SJSA1 (cell line): Measurements from ENCODE around the gene DCD. TPM values are rescaled to one million over a fixed set of nuclear protein-coding genes. Genes with fewer than 3 reads are reported as not detected.
"Not testable (repeated sequence)": the region's sequence is repeated elsewhere in the genome, so short reads cannot be mapped to it uniquely, and the experiment has no call there.

Experiments
- DNase-seq, 2 experiments: peaks; one replicate each; pipeline ENCODE4 v3.0.0-alpha.2; 2015 to 2020; ENCODE audit warnings: low spot score in 2 of 2, low read depth in 1 of 2
- H3K27ac ChIP-seq: fragments of 250-450 bp; sonication (Bioruptor Pico); 2 replicates; pipeline ENCODE4 v1.5.1; 2020; ENCODE audit warnings: mild to moderate bottlenecking, moderate library complexity
- H3K27me3 ChIP-seq: fragments of 250-450 bp; sonication (Bioruptor Pico); replicated peaks from 2 replicates; pipeline ENCODE4 v1.5.1; 2020; ENCODE audit warnings: mild to moderate bottlenecking, moderate library complexity
- H3K36me3 ChIP-seq: fragments of 250-450 bp; sonication (Bioruptor Pico); 2 replicates; pipeline ENCODE4 v1.5.1; 2020; ENCODE audit warnings: mild to moderate bottlenecking
- H3K4me1 ChIP-seq: fragments of 250-450 bp; sonication (Bioruptor Pico); replicated peaks from 2 replicates; pipeline ENCODE4 v1.6.1; 2021; ENCODE audit warnings: mild to moderate bottlenecking
- H3K4me3 ChIP-seq: fragments of 250-450 bp; sonication (Bioruptor Pico); 2 replicates; pipeline ENCODE4 v1.5.1; 2020; ENCODE audit warnings: mild to moderate bottlenecking
- H3K9me3 ChIP-seq: fragments of 250-450 bp; sonication (Bioruptor Pico); replicated peaks from 2 replicates; pipeline ENCODE4 v1.5.1; 2020; ENCODE audit warnings: mild to moderate bottlenecking
- total RNA-seq: library from RNA; depleted of rRNA; stranded (reverse); fragments of >200 nt; shearing (Covaris generic); gene quantifications from 2 replicates; pipeline ENCODE4 v1.2.3, GENCODE V29; 2014

The DCD gene
- total RNA-seq, 1 experiment from 2014 or later = not detected

DNA sequence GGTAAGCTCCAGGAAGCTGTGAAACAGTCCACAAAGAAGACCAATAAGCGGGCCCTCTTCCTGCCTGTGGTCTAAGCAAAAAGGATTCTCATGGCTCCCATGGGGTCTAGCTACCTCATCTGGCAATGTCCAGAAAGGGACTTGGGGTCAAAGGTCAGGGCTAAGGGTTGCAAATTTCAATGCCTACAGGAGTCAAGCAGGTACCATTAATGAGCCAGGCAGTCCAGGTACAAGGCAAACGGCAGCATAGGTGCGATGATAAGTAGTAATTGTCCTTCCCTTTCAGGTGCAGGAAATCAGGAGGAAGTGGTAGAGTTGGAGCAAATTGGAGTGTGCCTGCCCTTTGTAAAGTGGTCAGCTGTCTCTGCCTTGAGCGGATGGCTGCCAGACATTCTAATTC lies 7.1 kb downstream of the DCD start:
- DNase-seq = no peak
- H3K4me1 ChIP-seq = no peaks in the 10 kb centered on the region
- peaks cover 4% of the 10 kb centered on the region; the same call in 1 of the 2 replicates for H3K27me3 ChIP-seq
- H3K36me3 ChIP-seq = no peaks in the 10 kb centered on the region
- H3K27ac ChIP-seq = no peak overlapping the region
- no peaks in the 10 kb centered on the region for H3K9me3 ChIP-seq
- no peak overlapping the region for H3K4me3 ChIP-seq

DNA sequence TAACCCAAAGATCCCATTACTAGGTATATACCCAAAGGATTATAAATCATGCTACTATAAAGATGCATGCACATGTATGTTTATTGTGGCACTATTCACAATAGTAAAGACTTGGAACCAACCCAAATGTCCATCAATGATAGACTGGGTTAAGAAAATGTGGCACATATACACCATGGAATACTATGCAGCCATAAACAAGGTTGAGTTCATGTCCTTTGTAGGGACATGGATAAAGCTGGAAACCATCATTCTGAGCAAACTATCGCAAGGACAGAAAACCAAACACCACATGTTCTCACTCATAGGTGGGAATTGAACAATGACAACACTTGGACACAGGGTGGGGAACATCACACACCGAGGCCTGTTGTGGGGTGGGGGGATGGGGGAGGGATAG lies 9.1 kb downstream of the DCD start:
- H3K4me1 ChIP-seq, H3K36me3 ChIP-seq, H3K9me3 ChIP-seq, H3K27me3 ChIP-seq, DNase-seq, H3K4me3 ChIP-seq, H3K27ac ChIP-seq: not testable (repeated sequence)

DNA sequence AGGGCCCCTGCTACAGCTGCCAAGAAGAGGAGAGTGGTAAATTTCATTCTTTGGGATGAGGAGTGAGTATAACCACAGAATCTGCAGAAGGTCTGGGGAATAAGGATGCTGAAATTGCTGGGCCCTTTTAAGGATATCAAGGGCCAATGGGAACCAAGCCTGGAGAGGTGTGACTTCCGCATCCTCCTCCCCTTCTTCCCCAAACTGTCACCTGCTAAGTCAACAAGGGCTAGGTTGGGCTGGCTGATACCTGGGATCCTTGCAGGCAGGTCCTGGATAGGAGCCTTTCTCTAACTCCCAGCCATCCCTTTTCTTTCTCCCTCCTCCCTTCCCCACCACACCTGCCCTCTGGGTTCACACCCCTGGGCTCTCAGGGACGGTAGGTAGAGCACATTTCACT lies 13.4 kb downstream of the DCD start, which contains the start of gene LACRT:
TSS of gene LACRT (minus strand) at position 101 of the 400 bp plus-strand sequence. CDS start at position 47, 54 bp downstream.
- no peaks in the 10 kb centered on the region for H3K4me1 ChIP-seq

DNA sequence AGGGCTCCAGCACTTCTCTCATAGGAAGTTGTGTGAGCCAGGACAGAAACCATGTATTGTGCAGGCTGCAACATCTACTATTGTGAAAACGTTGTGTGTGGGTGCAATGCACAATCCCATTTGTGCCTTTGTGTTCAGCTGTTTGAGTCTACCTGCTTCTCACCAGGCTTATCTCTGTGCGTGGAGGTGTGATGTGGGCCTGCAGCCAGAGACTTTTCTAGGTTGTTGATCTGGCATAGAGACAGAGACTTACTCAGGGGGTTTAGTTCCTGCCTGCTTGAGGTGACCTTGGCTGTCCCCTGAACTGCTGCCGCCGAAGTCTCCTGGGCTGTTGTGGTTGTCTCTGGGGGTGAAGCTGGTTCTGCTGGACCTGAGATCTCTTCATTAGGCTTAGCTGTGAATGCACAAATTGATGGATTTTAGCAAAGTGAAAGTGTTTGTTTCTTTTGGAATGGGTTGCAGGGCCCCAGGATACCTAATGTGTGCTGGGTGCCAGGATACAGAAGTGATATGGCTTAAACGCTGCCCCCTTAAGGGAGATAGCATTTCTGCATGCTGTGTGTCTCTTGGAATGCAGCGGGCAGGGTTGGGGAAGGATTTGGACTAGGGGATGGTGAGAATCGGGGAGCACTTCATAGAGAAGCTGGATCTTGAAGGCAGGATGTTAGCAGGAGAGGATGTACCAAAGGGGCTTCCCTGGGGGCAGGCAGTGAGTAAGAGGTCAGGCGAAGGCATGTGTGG lies 16.0 kb downstream of the DCD start:
- no peak for DNase-seq
- no peak overlapping the region for H3K27ac ChIP-seq
- no peak overlapping the region for H3K4me3 ChIP-seq
- no peaks in the 10 kb centered on the region for H3K36me3 ChIP-seq
- H3K9me3 ChIP-seq = no peaks in the 10 kb centered on the region
- no peaks in the 10 kb centered on the region for H3K4me1 ChIP-seq
- 0 out of 2 replicates have a peak, but pooled peaks cover 3% of the 10 kb centered on the region for H3K27me3 ChIP-seq

More for the DNA sequence above, 13.4 kb downstream of the DCD start, which contains the start of gene LACRT:
- Histone ChIP-seq H3K27me3 (0 out of 2 replicates have a peak, but pooled peaks cover 3% of the 10 kb centered on the region), H3K4me3 (no peak within 1 kb of the TSS), H3K9me3 (no peaks in the 10 kb centered on the region), H3K36me3 (no peaks in the 10 kb centered on the region), H3K27ac (no peak within 1 kb of the TSS)
- DNase-seq = no peak

DNA sequence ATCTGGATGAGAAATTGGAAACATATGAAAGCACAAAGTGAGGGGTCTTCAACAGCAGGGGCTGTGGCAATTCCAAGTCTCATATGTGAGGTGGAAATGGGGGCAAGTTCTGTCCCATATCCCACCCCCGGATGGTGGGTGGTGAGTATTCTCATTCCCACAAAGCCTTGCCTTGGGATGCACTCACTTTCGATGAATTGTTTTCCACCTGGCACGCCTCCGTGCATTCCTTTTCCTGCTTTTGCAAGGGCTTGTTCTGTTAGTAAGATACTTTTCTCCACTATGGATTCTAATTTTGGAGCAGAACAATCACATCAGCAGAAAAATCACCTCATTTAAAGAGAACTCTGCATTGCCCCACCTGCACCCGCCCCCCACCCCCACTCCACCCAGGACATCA lies 16.6 kb downstream of the DCD start:
- H3K4me1 ChIP-seq = no peaks in the 10 kb centered on the region
- H3K27ac ChIP-seq = no peak overlapping the region
- H3K36me3 ChIP-seq = no peaks in the 10 kb centered on the region
- DNase-seq = no peak
- 0 out of 2 replicates have a peak, but pooled peaks cover 3% of the 10 kb centered on the region for H3K27me3 ChIP-seq
- H3K9me3 ChIP-seq = no peaks in the 10 kb centered on the region
- no peak overlapping the region for H3K4me3 ChIP-seq

DNA sequence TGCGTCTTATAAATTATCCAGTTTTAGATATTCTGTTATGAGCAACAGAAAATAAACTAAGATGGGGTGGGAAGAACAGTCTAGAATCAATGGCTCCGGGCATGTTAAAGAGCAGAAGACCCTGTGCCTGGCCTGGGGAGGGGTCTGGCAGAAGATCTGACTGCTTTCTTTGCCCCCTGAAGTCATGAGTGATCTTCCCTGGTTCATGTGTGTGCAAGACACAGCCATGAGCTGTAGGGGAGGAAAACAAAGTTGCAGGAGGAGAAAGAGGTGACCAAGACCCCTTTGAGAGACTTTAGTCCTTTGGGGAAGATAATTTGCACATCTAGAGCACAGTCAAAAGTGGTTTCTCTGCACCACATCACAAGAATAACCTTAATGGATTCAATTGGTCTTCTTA lies 18.2 kb downstream of the DCD start:
- Histone ChIP-seq H3K27ac (no peak overlapping the region), H3K36me3 (no peaks in the 10 kb centered on the region), H3K27me3 (0 out of 2 replicates have a peak, but pooled peaks cover 3% of the 10 kb centered on the region), H3K4me3 (no peak overlapping the region), H3K9me3 (no peaks in the 10 kb centered on the region), H3K4me1 (no peaks in the 10 kb centered on the region)
- DNase-seq = no peak

DNA sequence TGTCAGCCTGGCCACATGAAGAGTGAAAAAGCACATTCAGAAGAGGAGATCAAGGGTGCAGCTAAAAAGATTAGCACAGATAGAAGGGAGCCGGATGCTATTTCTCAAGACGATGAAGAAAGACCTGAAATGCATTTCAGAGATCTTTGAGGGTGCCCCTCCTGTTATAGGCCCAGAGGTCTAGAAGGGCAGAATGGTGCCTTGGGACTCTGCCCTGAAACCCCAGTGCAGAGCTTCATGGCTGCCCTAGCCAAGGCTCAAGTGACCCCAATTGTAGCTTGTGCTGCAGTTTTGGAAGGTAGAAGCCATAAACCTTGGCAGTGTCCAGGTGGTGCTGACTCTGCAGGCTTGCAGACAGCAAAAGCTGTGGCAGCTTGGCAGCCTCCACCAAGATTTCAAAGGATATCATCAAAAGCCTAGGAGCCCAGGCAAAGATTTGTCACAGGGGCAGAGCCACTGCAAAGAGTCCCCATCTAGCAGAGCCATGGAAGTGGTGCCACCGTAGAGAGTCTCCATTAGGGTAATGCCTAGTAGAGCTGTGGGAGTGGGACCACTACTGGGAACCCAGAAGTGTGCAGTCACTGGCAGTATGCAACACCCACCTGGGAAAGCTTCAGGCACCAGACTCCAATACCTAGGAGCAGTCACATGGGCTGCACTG lies 19.8 kb downstream of the DCD start:
- H3K4me1 ChIP-seq = no peaks in the 10 kb centered on the region
- H3K27me3 ChIP-seq = peaks cover 2% of the 10 kb centered on the region; the same call in 1 of the 2 replicates
- no peaks in the 10 kb centered on the region for H3K9me3 ChIP-seq

DNA sequence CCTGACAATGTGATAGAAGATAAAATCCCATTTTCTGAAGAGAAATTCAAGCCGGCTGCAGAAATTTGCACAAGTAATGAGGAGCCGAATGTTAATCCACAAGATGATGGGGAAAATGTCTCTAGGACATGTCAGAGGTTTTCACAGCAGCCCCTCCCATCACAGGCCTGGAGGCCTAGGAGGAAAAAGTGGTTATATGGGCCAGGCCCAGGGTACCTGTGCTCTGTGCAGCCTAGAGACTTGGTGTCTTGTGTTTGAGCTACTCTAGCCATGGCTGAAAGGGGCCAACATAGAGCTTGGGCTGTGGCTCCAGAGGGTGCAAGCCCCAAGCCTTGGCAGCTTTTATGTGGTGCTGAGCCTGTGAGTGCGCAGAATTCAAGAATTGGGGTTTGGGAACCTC lies 20.9 kb downstream of the DCD start:
- Histone ChIP-seq H3K27me3 (peaks cover 2% of the 10 kb centered on the region; the same call in 1 of the 2 replicates), H3K4me1 (no peaks in the 10 kb centered on the region), H3K4me3 (no peak overlapping the region), H3K36me3 (no peaks in the 10 kb centered on the region), H3K9me3 (no peaks in the 10 kb centered on the region), H3K27ac (no peak overlapping the region)
- no peak for DNase-seq

More for the DNA sequence above, 19.8 kb downstream of the DCD start:
- no peak for DNase-seq
- H3K36me3 ChIP-seq = no peaks in the 10 kb centered on the region
- H3K4me3 ChIP-seq = no peak overlapping the region
- no peak overlapping the region for H3K27ac ChIP-seq

DNA sequence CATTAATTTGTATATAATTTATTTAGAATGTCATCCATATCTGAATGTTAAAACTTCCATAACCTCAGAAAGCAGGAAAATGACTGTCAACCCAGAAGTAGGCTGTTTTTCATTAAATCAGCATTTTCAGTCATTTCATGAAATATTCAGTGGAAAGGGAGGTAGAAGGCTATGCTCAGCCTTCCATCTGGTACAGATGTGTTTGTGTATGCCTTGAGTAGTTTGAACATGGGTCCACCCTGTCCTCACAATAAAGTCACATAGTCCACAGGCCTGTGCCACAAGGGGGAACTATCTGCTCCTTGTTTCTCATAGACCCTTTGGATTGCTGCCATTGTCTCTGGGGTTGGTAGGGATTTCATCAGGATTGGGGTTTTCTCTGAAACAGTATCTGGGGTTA lies 22.6 kb downstream of the DCD start:
- H3K36me3 ChIP-seq = no peaks in the 10 kb centered on the region
- H3K27me3 ChIP-seq = peaks cover 5% of the 10 kb centered on the region
- no peaks in the 10 kb centered on the region for H3K9me3 ChIP-seq
- no peak overlapping the region for H3K4me3 ChIP-seq
- no peaks in the 10 kb centered on the region for H3K4me1 ChIP-seq
- no peak for DNase-seq
- H3K27ac ChIP-seq = no peak overlapping the region

DNA sequence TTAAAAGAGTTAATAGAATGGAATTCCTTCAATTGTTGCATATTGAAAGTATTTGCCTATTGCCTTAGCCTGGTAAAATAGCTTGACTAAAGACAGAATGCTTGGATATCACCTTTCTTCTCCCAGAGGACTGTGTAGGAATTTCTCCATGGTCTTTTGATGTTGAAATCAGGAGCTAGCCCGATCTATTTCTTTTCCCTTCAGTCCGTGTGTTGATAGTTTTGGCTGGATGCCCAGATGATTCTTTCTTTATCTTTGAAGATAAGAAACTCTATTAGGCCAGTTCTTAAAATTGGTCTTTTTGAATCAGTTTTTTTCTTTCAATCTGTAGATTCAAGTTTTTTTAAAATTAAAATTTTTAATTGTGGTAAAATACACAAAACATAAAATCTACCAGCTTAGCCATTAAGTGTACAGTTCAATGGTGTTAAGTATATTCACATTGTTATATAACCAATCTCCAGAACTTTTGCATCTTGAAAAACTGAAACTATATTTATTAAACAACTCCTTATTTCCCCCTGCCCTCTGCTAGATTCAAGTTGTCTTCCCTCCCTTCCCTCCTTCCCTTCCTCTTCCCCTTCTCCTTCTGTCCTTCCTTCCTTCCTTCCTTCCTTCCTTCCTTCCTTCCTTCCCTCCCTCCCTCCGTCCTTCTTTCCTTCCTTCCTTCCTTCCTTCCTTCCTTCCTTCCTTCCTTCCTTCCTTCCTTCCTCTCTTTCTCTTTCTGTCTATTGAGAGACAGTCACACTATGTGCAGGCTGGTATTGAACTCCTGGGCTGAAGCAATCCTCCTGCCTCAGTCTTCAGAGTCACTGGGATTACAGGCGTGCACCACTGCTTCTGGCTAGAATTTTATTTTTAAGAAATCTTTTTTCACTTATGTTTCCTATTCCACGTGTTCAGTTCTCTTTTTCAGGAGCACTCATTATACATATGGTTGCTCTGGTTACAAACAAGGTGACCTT lies 23.6 kb downstream of the DCD start:
- peaks cover 7% of the 10 kb centered on the region for H3K27me3 ChIP-seq
- no peak for DNase-seq
- H3K9me3 ChIP-seq = no peaks in the 10 kb centered on the region
- no peak overlapping the region for H3K4me3 ChIP-seq
- H3K4me1 ChIP-seq = no peaks in the 10 kb centered on the region
- no peak overlapping the region for H3K27ac ChIP-seq
- H3K36me3 ChIP-seq = no peaks in the 10 kb centered on the region

DNA sequence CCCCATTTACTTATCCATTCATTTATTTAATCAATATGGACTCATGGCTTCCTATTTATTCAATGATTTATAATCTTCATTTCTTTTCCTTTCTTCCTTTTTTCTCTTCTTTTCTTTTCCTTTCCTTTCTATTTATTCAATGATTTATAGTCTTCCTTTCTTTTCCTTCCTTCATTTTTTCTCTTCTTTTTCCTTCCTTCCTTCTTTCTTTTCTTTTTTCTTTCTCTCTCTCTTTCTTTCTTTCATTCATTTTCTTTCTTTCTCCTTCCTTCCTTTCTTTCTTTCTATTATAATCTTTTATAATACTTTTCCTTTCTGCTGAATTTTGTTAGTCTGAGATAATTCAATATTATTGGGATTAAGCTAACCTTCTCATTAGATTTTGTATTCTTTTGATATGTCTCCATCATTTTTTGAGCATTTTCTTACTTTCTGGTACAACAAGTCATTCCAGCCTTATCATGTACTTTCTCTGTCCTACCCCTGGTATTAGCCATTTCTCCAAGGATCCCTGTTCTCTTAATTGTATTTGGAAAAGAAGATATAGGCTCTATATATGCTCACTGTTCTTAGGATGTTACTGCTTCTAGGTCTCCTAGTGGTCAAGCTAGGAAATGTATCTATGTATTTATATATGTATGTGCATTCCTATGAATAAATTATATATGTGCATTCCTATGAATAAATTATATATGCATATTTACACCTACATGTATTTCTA lies 25.5 kb downstream of the DCD start:
- Histone ChIP-seq H3K27ac (no peak overlapping the region), H3K27me3 (peaks cover 7% of the 10 kb centered on the region), H3K36me3 (no peaks in the 10 kb centered on the region), H3K9me3 (no peaks in the 10 kb centered on the region), H3K4me3 (no peak overlapping the region), H3K4me1 (no peaks in the 10 kb centered on the region)
- DNase-seq = no peak

DNA sequence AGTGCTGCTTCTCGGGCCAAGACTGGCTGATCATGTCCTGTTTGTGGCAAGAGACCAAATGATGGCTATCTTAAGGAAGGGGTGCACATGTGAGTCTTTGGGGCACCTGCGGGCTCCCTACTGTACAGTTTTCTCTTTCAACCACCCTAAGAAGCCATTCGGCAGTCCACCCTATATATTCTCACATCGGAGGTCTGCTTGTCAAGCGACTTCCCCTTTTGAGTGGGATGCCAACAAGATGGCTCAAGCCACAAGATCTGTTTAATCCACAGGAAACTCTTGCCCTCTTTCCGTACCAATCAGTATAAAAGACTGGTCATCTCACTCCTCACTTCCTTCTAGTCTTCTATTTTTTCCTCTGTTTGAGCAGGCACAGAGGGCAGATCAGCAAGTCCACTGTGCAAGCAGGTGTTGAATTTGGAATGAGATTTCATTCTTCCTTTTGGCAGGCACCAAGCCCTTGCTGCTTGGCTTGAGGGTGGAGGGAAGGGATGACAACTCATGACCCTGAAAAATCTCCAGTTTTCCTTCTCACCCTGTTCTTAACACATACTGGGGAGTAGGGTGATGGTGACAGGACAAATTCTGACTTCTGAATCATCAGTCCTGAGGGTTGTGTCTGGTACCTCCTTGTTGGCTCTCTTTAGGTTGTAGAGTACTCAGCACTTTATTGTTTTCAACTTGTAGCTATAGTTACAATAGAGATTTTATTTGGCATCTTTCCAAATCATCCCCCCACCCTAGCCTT lies 31.1 kb downstream of the DCD start:
- no peak for DNase-seq
- H3K27ac ChIP-seq = no peak overlapping the region
- H3K4me1 ChIP-seq = no peaks in the 10 kb centered on the region
- no peaks in the 10 kb centered on the region for H3K36me3 ChIP-seq
- peaks cover 5% of the 10 kb centered on the region; the same call in 1 of the 2 replicates for H3K27me3 ChIP-seq
- H3K4me3 ChIP-seq = no peak overlapping the region
- H3K9me3 ChIP-seq = no peaks in the 10 kb centered on the region; the same call in 1 of the 2 replicates
